Measurements from ENCODE around the gene BAHCC1.

GRCh38 chr17:81474958-81475357 is 79.7 kb downstream of the BAHCC1 start:
- TF ChIP-seq CTCF (IDR thresholded peaks at IDR 0.05; ENCODE audit: low read length): no peak
- no peak for TF ChIP-seq EZH2 (optimal IDR thresholded peaks at IDR 0.05; ENCODE audit: low read depth, low read length)
- no peak for TF ChIP-seq EZH2phosphoT487 (IDR thresholded peaks at IDR 0.05; ENCODE audit: low read length)
